GM10266 (cell line): ENCODE results near the gene CMTM7.
A peak's percentile ranks its signal among the peaks of the same experiment; 100 is the strongest.
"Not testable (repeated sequence)": the region's sequence is repeated elsewhere in the genome, so short reads cannot be mapped to it uniquely, and the experiment has no call there.

Experiments
- DNase-seq: peaks from one replicate; pipeline ENCODE4 v3.0.0; 2012; ENCODE audit errors: extremely low spot score
- TF ChIP-seq, protein P1 (sequence below): IDR thresholded peaks from 2 replicates; pipeline ENCODE4 v1.5.1; 2012; ENCODE audit warnings: mild to moderate bottlenecking, low read depth; ENCODE audit not compliant: control insufficient read depth, insufficient read depth; ENCODE audit errors: missing control alignments

Gene CMTM7

DNA sequence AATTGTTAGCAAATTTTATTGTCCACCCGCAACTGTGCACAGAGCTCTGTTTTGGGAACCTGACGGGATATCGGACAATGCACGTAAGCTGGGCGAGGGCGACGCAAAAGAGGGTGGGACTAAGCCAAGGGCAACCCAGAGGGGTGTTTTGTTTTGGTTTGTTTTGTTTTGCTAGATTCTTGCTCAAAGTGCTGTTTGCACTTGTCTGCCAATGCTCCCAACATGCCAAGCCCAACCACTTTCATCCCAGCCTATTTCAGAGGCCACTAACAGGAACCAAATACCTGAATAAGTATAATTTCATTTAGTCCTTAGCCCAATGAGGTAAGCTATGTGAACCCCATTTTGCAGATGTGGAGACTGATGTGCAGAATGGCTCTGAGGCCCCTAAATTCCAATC is 9.7 kb upstream of the CMTM7 start:
- TF ChIP-seq, protein P1, sequence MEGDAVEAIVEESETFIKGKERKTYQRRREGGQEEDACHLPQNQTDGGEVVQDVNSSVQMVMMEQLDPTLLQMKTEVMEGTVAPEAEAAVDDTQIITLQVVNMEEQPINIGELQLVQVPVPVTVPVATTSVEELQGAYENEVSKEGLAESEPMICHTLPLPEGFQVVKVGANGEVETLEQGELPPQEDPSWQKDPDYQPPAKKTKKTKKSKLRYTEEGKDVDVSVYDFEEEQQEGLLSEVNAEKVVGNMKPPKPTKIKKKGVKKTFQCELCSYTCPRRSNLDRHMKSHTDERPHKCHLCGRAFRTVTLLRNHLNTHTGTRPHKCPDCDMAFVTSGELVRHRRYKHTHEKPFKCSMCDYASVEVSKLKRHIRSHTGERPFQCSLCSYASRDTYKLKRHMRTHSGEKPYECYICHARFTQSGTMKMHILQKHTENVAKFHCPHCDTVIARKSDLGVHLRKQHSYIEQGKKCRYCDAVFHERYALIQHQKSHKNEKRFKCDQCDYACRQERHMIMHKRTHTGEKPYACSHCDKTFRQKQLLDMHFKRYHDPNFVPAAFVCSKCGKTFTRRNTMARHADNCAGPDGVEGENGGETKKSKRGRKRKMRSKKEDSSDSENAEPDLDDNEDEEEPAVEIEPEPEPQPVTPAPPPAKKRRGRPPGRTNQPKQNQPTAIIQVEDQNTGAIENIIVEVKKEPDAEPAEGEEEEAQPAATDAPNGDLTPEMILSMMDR = no peak
- DNase-seq = no peak

DNA sequence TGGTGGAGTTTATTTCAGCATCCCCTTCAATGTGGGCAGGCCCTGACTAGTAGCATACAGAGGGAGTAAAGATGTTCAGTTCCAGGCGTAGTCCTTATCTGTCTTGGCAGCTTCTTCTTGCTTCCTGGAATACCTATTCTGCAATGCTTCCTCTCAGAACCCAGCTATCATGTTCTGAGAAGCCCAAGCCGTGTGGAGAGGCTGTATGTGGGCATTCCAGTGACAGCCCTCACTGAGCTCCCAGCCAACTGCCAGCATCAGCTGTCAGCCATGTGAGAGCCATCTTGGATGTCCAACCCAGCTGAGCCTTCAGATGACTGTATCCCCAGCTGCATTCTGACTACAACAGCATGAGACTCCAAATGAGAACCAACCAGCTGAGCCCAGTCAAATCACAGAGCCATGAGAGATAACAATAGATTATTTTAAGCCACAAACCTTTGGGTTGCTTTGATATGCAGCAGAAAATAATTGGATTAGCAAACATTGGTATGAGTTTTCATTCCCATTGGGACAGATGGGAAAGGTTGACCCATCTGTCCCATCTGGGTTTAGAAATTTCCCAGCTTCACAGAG is 8.4 kb upstream of the CMTM7 start:
- TF ChIP-seq, protein P1 = no peak
- no peak for DNase-seq

DNA sequence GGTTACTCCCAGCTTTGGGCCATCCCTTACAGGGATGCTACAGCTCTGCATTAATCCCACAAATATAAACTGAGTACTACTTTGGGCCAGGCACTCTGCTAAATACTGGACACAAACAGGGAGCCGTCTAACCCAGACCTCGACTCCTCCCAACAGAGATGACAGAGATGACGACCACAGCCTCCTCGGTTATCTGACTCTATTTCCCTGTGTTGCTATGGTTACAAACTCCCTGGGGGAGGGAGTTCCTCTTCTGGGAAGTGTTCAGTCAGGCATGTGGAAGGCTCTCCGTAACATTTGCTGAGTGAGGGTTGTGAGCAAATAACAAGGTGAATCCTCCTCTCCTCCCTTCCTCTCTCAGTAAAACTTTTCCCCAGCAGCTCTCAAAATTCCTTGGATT is 6.7 kb upstream of the CMTM7 start:
- no peak for DNase-seq
- TF ChIP-seq, protein P1 = no peak

DNA sequence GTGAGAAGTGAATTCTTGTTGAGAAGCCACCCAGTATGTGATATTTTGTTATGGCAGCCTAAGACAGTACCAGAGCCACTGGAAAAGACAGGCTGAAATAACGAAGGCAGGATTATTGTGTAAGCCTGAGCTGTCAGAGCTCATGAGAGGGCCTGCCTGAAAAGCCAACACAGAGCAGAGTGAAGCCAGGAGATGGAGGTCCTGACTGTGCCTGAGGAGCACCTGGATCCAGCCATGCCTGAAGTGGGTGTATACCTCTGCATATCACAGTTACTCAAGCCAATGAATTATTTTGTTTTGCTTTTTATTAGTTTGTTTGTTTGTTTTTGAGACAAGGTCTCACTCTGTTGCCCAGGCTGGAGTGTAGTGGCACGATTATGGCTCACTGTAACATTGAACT is 4.1 kb upstream of the CMTM7 start:
- TF ChIP-seq, protein P1 = no peak
- DNase-seq = no peak

DNA sequence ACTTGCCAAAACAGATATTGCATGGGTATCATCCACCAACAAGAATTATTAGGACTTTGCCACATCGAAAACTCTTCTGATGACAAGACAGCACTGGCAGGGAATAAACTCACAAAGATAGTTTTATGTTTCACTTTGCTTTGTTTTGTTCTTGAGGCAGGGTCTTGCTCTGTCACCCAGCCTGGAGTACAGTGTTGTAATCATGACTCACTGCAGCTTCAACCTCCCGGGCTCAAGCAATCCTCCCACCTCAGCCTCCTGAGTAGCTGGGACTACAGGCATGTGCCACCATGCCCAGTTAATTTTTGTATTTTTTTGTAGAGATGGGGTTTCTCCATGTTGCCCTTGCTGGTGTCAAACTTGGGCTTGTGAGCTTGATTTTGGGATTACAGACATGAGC is 2.1 kb upstream of the CMTM7 start:
- DNase-seq = not testable (repeated sequence)

DNA sequence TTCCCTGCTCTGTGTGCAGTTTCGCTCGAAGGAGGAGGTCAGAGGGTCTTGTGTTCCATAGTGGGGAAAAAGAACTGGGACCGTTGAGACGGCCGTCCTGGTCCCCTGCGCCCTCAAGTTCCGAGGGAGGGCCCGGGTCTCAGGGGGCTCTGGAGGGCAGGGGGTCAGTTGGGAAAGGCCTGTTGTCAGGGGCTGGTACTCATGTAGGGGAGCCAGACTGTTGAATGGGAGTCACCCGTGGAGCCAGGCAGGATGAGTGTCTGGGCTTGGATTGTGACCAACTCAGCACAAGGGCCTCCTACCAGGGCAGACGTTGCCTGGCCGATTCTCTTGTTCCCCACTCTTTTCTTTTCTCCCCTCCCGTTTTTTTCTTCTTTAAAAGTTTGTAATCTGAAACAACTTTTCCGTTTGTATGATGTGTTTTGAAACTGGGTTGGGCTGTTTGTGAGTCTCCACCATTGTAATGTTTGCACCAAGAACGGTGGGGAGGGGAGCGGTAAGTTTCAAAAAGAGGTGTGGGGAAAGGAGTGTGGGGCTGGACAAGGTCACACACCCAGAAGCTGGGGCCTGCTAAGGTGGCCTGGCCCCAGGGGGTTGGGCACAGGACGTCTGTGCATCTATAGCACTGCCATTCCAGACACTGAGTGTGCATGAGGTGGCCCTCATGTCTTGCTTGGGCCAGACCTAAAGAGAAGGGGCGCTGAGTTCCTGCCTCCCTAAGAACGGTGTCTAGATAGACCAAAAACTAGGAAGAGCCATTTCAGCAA is 1.1 kb downstream of the CMTM7 start:
- peak; percentile 32 for DNase-seq
- TF ChIP-seq, protein P1 = no peak

DNA sequence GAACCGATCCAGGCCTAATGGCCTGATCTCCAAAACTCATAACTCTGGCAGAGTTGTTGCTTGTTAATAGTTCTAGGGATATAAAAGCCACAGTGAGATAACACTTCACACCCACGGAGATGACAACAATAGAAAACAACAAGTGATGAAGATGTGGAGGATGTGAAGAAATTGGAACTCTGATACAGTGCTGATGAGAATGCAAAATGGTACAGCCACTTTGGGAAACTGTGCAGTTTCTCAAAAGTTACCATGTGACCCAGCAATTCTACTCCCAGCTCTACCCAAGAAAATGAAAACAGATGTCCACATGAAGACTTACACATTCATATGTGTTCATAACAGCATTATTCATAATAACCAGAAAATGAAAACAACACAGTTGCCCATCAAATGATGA is 3.8 kb downstream of the CMTM7 start:
- TF ChIP-seq, protein P1 = no peak
- no peak for DNase-seq
